ENCODE measurements around the gene EBI3. TPM values are rescaled to one million over a fixed set of nuclear protein-coding genes. Genes with fewer than 3 reads are reported as not detected.
"Not testable (repeated sequence)": the region's sequence is repeated elsewhere in the genome, so short reads cannot be mapped to it uniquely, and the experiment has no call there.

Gene EBI3
- total RNA-seq, 1 donor from 2014 or later: 0.49 TPM

DNA sequence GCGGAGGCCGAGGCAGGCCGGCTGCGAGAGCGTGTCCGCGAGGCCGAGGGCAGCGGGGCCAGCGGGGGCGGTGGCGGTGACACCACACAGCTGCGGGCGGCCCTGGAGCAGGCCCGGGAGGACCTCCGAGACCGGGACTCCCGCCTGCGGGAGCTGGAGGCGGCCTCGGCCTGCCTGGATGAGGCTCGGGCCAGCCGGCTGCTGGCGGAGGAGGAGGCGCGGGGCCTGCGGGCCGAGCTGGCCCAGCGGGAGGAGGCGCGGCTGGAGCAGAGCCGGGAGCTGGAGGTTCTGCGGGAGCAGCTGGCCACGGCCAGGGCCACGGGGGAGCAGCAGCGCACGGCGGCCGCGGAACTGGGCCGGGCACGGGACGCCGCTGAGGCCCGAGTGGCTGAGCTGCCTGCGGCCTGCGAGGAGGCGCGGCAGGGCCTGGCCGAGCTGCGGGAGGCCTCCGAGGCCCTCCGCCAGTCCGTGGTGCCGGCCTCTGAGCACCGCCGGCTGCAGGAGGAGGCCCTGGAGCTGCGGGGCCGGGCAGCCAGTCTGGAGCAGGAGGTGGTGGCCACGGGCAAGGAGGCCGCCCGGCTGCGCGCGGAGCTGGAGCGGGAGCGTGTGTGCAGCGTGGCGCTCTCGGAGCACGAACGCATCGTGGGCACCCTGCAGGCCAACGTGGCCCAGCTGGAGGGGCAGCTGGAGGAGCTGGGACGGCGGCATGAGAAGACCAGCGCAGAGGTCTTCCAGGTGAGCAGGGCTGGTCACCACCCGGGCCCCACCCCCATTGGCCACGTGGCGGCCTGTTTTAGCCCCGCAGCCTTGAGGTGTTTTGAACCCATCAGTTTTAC lies 11.7 kb upstream of the EBI3 start:
- Histone ChIP-seq H3K9me3 (replicated peaks) (no peaks in the 10 kb centered on the region), H3K27ac (replicated peaks) (no peak overlapping the region), H3K4me3 (no peak overlapping the region), H3K36me3 (no peaks in the 10 kb centered on the region), H3K4me1 (no peaks in the 10 kb centered on the region), H3K27me3 (ENCODE audit: low read depth) (peaks cover 12% of the 10 kb centered on the region)
- no peak for DNase-seq
- no peak for TF ChIP-seq CTCF (IDR thresholded peaks at IDR 0.05; ENCODE audit: borderline replicate concordance)
- intact Hi-C loops (cut with micrococcal nuclease): no loop called here

DNA sequence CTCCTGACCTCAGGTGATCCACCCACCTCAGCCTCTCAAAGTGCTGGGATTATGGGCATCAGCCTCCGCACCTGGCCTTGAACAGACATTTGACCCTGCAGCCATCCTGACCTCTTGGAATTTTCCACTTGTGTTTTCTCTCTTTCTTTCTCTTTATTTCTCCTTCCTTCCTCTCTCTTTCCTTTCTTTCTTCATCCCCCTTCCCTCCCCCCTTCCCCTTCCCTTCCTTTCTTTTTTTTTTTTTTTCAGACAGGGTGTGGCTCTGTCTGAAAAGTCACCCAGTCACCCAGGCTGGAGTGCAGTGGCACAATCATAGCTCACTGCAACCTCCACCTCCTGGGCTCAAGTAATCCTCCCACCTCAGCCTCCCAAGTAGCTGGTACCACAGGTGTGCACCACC lies 10.8 kb upstream of the EBI3 start:
- peaks cover 11% of the 10 kb centered on the region for H3K27me3 ChIP-seq (ENCODE audit: low read depth)
- intact Hi-C loops (cut with micrococcal nuclease); H3K4me3 ChIP-seq; H3K36me3 ChIP-seq; H3K4me1 ChIP-seq; H3K9me3 ChIP-seq (replicated peaks); H3K27ac ChIP-seq (replicated peaks); DNase-seq: not testable (repeated sequence)

DNA sequence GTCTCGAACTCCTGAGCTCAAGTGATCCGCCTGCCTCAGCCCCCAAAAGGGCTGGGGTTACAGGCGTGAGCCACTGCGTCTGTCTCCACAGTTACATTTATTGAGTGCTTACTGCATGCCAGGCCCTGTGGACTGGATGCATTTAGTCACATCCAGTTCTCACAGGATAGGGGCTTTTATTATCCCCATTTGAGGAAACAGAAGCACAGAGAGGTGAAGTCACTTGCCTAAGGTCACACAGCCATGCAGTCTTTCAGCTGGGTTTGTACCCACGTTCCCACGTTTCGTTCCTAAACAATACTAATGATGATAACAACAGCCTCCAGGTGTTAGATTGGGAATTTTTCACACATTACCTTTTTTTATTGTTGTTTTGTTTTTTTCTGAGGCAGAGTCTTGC lies 9.1 kb upstream of the EBI3 start:
- peaks cover 10% of the 10 kb centered on the region for H3K27me3 ChIP-seq (ENCODE audit: low read depth)
- no peaks in the 10 kb centered on the region for H3K4me1 ChIP-seq
- H3K36me3 ChIP-seq: no peaks in the 10 kb centered on the region
- H3K9me3 ChIP-seq (replicated peaks): no peaks in the 10 kb centered on the region
- no peak overlapping the region for H3K27ac ChIP-seq (replicated peaks)
- intact Hi-C loops (cut with micrococcal nuclease): no loop called here
- H3K4me3 ChIP-seq: no peak overlapping the region
- DNase-seq: no peak
- no peak for TF ChIP-seq CTCF (IDR thresholded peaks at IDR 0.05; ENCODE audit: borderline replicate concordance)

DNA sequence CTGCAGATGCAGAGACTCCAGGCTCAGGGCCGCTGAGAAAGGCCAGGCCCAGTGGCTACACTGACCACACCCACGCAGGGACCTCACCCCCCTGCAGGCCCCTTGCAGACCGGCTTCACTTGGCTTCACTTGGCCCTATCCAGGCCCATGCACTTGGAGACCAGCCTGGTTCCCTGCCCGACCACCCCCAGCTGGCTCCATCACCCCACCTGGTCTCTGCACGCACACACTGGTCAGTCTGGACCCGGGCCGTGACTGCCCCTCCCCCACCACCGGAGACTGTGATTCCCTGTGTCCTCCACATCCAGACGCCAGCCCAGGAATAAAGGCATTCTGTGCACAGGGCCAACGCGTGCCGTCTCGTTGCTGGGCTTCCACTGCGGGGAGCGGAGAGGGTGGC lies 4.9 kb upstream of the EBI3 start:
- Histone ChIP-seq H3K27me3 (ENCODE audit: low read depth) (peaks cover 49% of the 10 kb centered on the region), H3K4me1 (peaks cover 5% of the 10 kb centered on the region), H3K4me3 (no peak overlapping the region), H3K9me3 (replicated peaks) (no peaks in the 10 kb centered on the region), H3K36me3 (no peaks in the 10 kb centered on the region), H3K27ac (replicated peaks) (no peak overlapping the region)
- intact Hi-C loops (cut with micrococcal nuclease): no loop called here
- no peak for TF ChIP-seq CTCF (IDR thresholded peaks at IDR 0.05; ENCODE audit: borderline replicate concordance)
- no peak for DNase-seq

DNA sequence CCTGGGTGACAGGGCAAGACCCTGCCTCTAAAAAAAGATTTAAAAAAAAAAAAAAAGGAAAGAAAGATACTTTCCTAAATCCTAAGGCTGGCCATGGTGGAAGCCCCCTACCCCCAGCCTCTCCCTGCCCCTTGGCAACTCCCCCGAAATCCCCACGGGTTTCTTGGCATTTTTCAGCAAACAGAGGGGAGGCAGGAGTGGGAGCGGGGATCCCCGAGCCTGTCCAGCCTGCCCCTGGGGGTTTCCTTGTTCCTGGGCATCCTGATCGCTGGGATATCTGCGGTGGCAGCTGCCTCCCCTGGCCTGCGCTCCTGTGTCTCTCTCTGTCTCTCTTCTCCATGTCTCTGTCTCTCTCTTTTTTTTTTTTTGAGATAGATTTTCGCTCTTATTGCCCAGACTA lies 3.4 kb upstream of the EBI3 start:
- Histone ChIP-seq H3K4me3 (no peak overlapping the region), H3K9me3 (replicated peaks) (no peaks in the 10 kb centered on the region), H3K27me3 (ENCODE audit: low read depth) (peaks cover 63% of the 10 kb centered on the region), H3K36me3 (no peaks in the 10 kb centered on the region), H3K27ac (replicated peaks) (no peak overlapping the region), H3K4me1 (peaks cover 6% of the 10 kb centered on the region)
- intact Hi-C loops (cut with micrococcal nuclease): no loop called here
- TF ChIP-seq CTCF (IDR thresholded peaks at IDR 0.05; ENCODE audit: borderline replicate concordance): no peak
- DNase-seq: no peak

DNA sequence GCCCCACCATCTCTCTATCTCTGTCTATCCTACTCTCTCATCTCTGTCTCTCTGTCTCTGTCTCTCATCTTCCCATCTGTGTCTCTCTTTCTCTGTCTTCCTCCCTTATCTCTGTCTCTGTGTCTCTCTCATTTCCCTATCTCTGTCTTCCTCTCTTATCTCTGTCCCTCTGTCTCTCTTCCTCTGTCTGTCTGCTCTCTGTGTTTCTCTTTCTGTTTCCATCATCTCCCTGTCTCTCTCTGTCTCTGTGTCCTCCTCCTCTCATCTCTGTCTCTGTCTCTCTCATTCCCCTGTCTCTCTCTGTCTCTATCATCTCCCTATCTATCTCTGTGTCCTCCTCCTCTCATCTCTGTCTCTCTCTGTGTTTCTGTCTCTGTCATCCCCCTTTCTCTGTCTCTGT lies 1.6 kb upstream of the EBI3 start:
- Histone ChIP-seq H3K4me1 (peaks cover 6% of the 10 kb centered on the region), H3K36me3 (no peaks in the 10 kb centered on the region), H3K4me3 (no peak overlapping the region), H3K27me3 (ENCODE audit: low read depth) (peaks cover 82% of the 10 kb centered on the region), H3K9me3 (replicated peaks) (no peaks in the 10 kb centered on the region), H3K27ac (replicated peaks) (no peak overlapping the region)
- intact Hi-C loops (cut with micrococcal nuclease): no loop called here
- no peak for DNase-seq
- no peak for TF ChIP-seq CTCF (IDR thresholded peaks at IDR 0.05; ENCODE audit: borderline replicate concordance)

Data from left ventricle myocardium inferior (tissue), 1 donor.